ENCODE data around the gene IFITM1.
"Not testable (repeated sequence)": the region's sequence is repeated elsewhere in the genome, so short reads cannot be mapped to it uniquely, and the experiment has no call there.

Gene IFITM1

GRCh38 chr11:340539-341512, 27.0 kb downstream of the IFITM1 start:
- no peak for DNase-seq (ENCODE audit: low spot score in 2 of 2)
- no peak for ATAC-seq (ENCODE audit: low read depth)
- Mint-ChIP-seq H3K4me3 (peak overlapping the region; percentile 70), H3K27ac (peak overlapping the region; percentile 28), H3K27me3 (no peaks in the 10 kb centered on the region), H3K4me1 (peaks cover 19% of the 10 kb centered on the region), H3K36me3 (no peaks in the 10 kb centered on the region), H3K9me3 (peaks cover 5% of the 10 kb centered on the region)

- DNase-seq (ENCODE audit: low spot score in 2 of 2) = no peak
- H3K27me3 Mint-ChIP-seq = no peaks in the 10 kb centered on the region
- no peak overlapping the region for H3K4me3 Mint-ChIP-seq
- H3K36me3 Mint-ChIP-seq = no peaks in the 10 kb centered on the region
- peaks cover 5% of the 10 kb centered on the region for H3K9me3 Mint-ChIP-seq
- peak overlapping the region; percentile 28 for H3K27ac Mint-ChIP-seq
- no peak for ATAC-seq (ENCODE audit: low read depth)
- H3K4me1 Mint-ChIP-seq = peaks cover 15% of the 10 kb centered on the region
Observed at GRCh38 chr11:342328-342727, 28.5 kb downstream of the IFITM1 start.

DNA sequence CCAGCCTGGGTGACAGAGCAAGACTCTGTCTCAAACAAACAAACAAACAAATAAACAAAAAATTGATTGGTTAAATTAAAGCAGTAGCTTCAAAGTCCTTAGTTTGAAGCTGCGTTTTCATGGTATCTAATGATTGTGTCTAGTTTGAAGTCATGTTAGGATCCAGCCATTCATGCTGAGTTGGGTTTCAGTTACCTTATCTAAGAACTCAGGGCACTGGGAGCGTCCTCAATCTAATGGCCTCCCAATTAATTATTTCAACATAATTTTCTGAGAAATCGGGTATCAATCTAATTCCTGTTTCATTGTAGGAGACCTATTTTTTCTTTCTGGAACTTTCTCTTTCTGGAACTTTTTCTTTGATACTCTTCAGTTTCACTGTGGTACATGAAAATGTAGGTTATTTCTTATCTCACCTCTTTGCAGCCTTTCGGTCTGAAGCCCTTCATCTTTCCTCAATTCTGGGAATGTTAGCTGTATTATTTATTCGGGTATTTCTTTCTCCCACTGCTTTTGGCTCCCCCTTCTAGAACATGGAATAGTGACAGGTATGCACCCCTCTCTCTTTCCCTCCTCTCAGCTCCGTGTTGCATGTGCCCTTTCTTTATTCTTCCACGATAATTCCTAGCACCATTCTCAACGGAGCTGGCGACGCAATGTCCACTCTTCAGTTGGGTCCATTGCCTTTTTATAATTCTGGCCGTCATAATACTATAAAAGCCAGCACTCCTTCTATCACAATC, 31.2 kb downstream of the IFITM1 start:
- H3K27ac Mint-ChIP-seq = no peak overlapping the region
- H3K4me3 Mint-ChIP-seq = no peak overlapping the region
- no peaks in the 10 kb centered on the region for H3K36me3 Mint-ChIP-seq
- H3K9me3 Mint-ChIP-seq = peaks cover 5% of the 10 kb centered on the region
- no peaks in the 10 kb centered on the region for H3K27me3 Mint-ChIP-seq
- no peak for ATAC-seq (ENCODE audit: low read depth)
- H3K4me1 Mint-ChIP-seq = peaks cover 20% of the 10 kb centered on the region
- DNase-seq (ENCODE audit: low spot score in 2 of 2) = no peak

- no peaks in the 10 kb centered on the region for H3K36me3 Mint-ChIP-seq
- no peak for DNase-seq (ENCODE audit: low spot score in 2 of 2)
- peaks cover 21% of the 10 kb centered on the region for H3K4me1 Mint-ChIP-seq
- ATAC-seq (ENCODE audit: low read depth) = no peak
- H3K27me3 Mint-ChIP-seq = no peaks in the 10 kb centered on the region
- H3K27ac Mint-ChIP-seq = no peak overlapping the region
- no peaks in the 10 kb centered on the region for H3K9me3 Mint-ChIP-seq
- no peak overlapping the region for H3K4me3 Mint-ChIP-seq
Observed at GRCh38 chr11:346529-346928, 32.7 kb downstream of the IFITM1 start.

- H3K9me3 Mint-ChIP-seq; DNase-seq (ENCODE audit: low spot score in 2 of 2): not testable (repeated sequence)
Observed at GRCh38 chr11:349270-349954, 35.6 kb downstream of the IFITM1 start.

GRCh38 chr11:350033-350722, 36.3 kb downstream of the IFITM1 start:
- not testable (repeated sequence) for H3K27me3 Mint-ChIP-seq; DNase-seq (ENCODE audit: low spot score in 2 of 2); H3K27ac Mint-ChIP-seq; H3K36me3 Mint-ChIP-seq; ATAC-seq (ENCODE audit: low read depth); H3K9me3 Mint-ChIP-seq
- H3K4me3 Mint-ChIP-seq = peak overlapping the region; percentile 14
- H3K4me1 Mint-ChIP-seq = peaks cover 25% of the 10 kb centered on the region

More at GRCh38 chr11:349270-349954, 35.6 kb downstream of the IFITM1 start:
- peaks cover 24% of the 10 kb centered on the region for H3K4me1 Mint-ChIP-seq
- H3K27me3 Mint-ChIP-seq; H3K36me3 Mint-ChIP-seq; H3K27ac Mint-ChIP-seq; ATAC-seq (ENCODE audit: low read depth); H3K4me3 Mint-ChIP-seq: not testable (repeated sequence)

DNA sequence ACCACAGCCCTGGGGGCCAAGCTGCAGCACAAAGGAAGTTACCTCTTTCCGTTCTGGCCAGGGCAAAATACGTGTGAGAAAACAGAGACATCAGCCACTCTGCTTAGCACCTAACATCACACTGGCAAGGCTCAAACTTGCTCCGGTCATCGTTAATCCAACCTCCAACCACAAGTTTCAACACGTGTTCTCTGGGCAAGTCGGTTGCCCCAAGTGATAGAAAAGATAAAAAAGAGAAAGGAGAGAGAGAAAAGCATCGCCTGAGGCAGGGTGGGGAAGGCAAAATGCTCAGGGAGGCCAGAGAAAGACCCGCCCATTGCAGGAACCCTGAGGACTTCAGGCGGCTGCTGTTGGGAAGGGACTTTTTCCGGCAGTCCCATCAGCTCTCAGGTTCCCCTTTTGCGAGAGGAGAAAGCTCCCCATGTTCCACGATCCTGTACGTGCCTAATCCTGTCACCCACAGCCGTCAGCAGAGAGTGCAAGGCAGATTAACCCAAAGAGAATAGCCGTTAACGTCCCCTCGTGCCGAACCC, 36.9 kb downstream of the IFITM1 start:
- Mint-ChIP-seq H3K4me1 (peaks cover 27% of the 10 kb centered on the region), H3K27ac (no peak overlapping the region), H3K36me3 (no peaks in the 10 kb centered on the region), H3K9me3 (no peaks in the 10 kb centered on the region), H3K4me3 (peak overlapping the region; percentile 14), H3K27me3 (no peaks in the 10 kb centered on the region)
- no peak for ATAC-seq (ENCODE audit: low read depth)
- no peak for DNase-seq (ENCODE audit: low spot score in 2 of 2)

GRCh38 chr11:351411-351810, 37.6 kb downstream of the IFITM1 start:
- DNase-seq (ENCODE audit: low spot score in 2 of 2) (no peak), ATAC-seq (ENCODE audit: low read depth) (no peak)
- H3K4me1 Mint-ChIP-seq = peaks cover 27% of the 10 kb centered on the region
- H3K36me3 Mint-ChIP-seq = no peaks in the 10 kb centered on the region
- no peak overlapping the region for H3K27ac Mint-ChIP-seq
- H3K4me3 Mint-ChIP-seq = no peak overlapping the region
- H3K9me3 Mint-ChIP-seq = no peaks in the 10 kb centered on the region
- no peaks in the 10 kb centered on the region for H3K27me3 Mint-ChIP-seq

- Mint-ChIP-seq H3K9me3 (no peaks in the 10 kb centered on the region), H3K36me3 (no peaks in the 10 kb centered on the region), H3K27me3 (no peaks in the 10 kb centered on the region), H3K4me3 (no peak overlapping the region), H3K4me1 (peaks cover 27% of the 10 kb centered on the region), H3K27ac (no peak overlapping the region)
- DNase-seq (ENCODE audit: low spot score in 2 of 2) (no peak), ATAC-seq (ENCODE audit: low read depth) (no peak)
Observed at GRCh38 chr11:352456-353031, 38.7 kb downstream of the IFITM1 start.

DNA sequence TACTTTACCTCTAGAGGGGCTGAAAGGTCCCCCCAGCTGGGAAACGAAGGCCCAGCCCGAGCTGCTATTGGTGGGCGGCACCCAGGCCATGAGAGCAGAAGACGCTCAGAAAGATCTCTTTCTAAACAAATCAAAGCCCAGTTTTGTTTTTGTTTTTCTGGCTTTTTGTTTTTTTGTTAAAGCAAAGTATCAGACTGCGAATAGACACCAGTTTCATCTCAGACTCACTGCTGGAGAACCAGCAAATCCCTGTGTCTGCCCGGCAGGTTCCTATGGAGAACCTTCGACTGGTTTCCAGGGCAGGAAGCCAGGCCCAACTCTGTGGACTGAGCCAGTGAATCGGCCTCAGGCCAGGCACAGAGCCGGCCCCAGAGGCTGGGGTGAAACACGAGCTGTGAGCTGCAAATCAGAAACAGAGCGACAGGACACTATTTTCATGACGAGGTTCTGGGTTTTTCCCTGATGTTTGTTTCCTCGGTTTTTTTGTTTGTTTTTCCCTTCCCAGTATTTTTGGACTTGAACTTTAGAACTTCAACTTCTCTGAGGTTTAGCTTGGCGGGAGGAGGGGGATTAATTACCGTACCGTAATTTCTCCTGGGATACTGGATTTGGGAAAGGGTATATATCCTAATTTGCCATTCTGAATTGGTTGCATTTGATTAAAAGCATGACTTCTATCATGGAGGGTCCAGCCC, 39.5 kb downstream of the IFITM1 start:
- no peak for ATAC-seq (ENCODE audit: low read depth)
- Mint-ChIP-seq H3K27me3 (no peaks in the 10 kb centered on the region), H3K4me3 (no peak overlapping the region), H3K9me3 (no peaks in the 10 kb centered on the region), H3K36me3 (no peaks in the 10 kb centered on the region), H3K27ac (no peak overlapping the region), H3K4me1 (peaks cover 27% of the 10 kb centered on the region)
- no peak for DNase-seq (ENCODE audit: low spot score in 2 of 2)

DNA sequence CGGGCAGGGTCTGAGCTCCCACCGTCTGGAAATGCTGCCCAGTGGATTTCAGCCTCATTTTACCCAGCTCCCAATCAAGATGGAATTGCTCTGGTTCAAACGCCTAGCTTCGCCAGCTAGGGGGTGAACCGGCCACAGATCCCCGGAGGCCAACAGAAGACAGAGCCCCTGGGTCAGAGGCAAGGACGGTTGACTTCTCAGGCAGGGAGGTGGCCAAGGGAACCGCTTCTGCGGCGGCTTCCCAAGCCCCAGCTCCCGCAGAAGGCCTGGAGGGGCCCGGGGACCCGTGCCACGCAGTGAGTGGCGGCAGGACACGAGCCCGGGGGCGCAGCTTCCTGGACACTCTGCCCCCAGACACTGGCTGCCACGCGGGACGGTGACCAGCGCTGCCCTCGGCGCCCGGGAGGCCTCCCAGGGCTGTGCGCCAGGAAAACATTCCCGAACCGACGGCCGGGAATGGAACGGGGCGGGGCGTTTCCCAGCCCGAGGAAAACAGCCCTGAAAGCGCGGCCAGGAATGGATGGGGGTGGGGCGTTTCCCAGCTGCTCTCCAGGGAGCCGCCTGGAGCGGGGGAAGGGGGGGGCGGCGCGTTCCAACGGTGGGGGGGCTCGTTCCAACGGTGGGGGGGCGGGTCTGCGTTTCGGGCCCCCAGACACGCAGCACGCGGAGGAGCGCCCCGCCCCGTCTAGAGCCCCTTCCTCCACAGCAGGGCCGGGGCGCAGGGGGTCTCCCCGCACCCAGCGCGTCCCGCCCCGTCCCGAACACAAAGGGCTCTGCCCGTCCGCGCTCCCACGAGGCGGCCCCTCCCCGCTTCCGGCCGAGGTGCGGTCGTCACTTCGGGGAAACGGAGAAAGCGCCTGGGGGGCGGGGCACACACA, 42.0 kb downstream of the IFITM1 start:
- Mint-ChIP-seq H3K36me3 (no peaks in the 10 kb centered on the region), H3K4me1 (peaks cover 18% of the 10 kb centered on the region), H3K27me3 (peaks cover 6% of the 10 kb centered on the region), H3K4me3 (peak overlapping the region; percentile 61), H3K9me3 (peaks cover 7% of the 10 kb centered on the region), H3K27ac (peak overlapping the region; percentile 36)
- DNase-seq (ENCODE audit: low spot score in 2 of 2) = peak in 1 of 2 donors; percentile 45
- ATAC-seq (ENCODE audit: low read depth) = peak; percentile 47

- no peak for ATAC-seq (ENCODE audit: low read depth)
- peaks cover 6% of the 10 kb centered on the region for H3K27me3 Mint-ChIP-seq
- no peaks in the 10 kb centered on the region for H3K36me3 Mint-ChIP-seq
Observed at GRCh38 chr11:356610-357009, 42.8 kb downstream of the IFITM1 start.

More at GRCh38 chr11:356610-357009, 42.8 kb downstream of the IFITM1 start:
- Mint-ChIP-seq H3K4me1 (peaks cover 13% of the 10 kb centered on the region), H3K27ac (no peak overlapping the region), H3K9me3 (peaks cover 7% of the 10 kb centered on the region), H3K4me3 (no peak overlapping the region)
- DNase-seq (ENCODE audit: low spot score in 2 of 2) = no peak

Measured in memory B cell (primary cell).